Hematopoietic multipotent progenitor cell treated with erythropoietin and hydrocortisone succinate and interleukin-3 and kit ligand, for 17 days (in vitro differentiated cells): ENCODE measurements around the gene REG3G.
"Not testable (repeated sequence)": the region's sequence is repeated elsewhere in the genome, so short reads cannot be mapped to it uniquely, and the experiment has no call there.

Experiments
- DNase-seq: peaks from one replicate; pipeline ENCODE4 v3.0.0-alpha.2; 2015; ENCODE audit warnings: low spot score

REG3G gene

DNA sequence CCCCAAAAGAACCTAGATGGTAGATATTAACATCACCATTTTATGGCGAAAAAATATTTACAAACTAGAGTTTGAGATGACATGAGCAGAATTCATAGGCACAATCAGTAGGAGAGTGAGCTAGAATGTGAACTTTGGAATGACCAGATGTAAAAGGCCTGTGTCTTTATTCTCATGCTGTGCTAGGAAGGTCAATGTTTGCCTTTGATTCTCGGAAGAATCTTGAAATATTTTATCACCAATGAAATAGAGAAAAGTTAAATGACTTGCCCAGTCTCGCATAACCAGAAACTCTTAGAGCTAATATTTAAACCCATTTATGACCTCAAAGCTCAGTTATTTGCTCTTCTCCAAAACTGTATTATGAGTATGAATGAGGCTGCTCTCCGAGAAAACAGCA, 9.2 kb upstream of the REG3G start:
- no peak for DNase-seq

DNA sequence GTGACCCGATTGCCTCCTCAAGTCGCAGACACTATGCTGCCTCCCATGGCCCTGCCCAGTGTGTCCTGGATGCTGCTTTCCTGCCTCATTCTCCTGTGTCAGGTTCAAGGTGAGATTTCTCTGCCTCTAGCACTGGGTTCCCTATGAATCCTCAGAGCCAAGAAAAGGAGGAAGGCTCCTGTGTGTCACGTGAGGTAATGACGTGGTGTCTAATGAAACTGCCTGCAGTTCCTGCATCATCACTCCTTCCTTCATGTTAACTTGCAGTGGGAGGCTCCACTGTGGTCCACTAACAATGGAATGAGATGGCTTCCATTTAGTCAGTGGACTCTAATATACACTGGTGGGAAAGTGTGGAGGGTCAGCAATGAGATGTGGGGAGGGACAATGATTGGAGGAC, 559 bp downstream of the REG3G start:
- no peak for DNase-seq

DNA sequence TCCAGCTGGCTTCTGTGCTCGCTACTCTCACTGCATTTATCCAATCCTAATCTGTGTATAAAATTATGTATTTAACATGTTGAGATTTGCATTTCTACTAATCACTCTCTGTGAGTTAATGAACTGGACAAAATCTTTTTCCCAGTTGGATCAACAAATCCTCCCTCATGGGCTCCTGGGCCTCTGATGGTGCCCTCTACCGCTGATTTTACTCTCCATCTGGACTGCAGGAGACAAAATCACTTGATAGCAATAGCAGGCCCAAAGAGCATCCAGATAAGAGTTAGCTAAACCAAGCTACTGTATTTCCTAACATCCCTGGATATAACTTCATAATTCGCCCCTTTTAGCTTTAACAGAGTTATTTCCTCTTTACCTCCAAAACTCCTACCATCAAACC, 14.4 kb downstream of the REG3G start:
- no peak for DNase-seq

DNA sequence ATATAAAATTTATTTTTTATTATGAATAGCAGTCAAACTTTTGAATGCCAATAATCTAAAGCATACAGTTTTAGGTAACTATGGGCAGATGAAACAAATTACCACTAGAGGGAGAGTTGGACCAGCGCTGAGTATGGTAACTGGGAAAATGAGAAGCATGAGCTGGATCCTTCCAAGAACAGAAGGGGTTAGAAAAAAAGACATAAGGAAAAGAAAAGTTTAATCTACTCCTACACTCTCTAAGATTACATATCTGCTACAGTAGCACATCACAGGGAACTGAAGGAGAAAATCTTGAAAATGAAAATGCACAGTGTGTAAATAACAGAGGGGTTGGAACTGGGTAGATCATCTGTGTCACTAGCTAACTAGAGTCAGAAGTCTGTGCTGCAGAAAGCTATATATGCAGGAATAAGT, 15.5 kb downstream of the REG3G start:
- no peak for DNase-seq

DNA sequence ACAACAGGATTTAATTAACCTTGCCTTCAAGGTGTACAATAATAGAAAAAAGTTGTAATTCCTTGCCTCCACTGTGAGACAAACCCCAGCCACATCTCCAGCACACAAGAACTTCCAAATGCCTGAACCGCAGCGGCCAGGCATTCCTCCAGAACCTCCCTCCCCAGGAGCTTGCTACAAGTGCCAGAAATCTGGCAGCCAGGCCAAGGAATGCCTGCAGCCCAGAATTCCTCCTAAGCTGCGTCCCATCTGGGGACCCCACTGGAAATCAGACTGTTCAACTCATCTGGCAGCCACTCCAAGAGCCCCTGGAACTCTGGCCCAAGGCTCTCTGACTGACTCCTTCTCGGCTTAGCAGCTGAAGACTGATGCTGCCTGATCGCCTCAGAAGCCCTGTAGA, 28.0 kb downstream of the REG3G start:
- not testable (repeated sequence) for DNase-seq

DNA sequence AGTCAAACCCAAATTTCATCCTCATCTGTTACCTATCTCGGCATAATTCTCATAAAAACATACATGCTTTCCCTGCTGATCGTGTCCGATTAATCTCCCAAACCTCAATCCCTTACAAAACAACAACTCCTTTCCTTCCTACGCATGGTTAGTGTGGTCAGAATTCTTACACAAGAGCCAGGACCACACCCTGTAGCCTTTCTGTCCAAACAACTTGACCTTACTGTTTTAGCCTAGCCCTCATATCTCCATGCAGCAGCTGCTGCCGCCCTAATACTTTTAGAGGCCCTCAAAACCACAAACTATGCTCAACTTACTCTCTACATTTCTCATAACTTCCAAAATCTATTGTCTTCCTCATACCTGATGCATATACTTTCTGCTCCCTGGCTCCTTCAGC, 29.3 kb downstream of the REG3G start:
- not testable (repeated sequence) for DNase-seq

DNA sequence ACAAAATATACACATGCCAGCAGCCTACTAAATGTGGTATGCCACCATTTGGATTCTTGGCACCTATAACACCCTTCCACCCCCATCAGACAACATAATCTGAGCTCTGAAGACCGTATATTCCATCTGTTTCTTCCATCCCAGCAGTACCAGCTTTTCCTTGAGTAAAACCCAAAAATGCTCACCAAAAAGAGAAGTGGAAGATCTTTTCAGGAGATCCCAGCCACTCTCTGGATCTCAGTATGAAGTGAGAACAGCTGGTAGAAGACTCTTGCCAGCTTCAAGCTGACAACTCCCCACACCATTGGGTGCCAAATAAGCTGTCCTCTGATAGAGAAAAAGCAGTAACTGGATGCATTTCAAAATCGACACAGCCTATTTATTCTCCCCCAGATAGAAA, 39.7 kb downstream of the REG3G start:
- DNase-seq = no peak

DNA sequence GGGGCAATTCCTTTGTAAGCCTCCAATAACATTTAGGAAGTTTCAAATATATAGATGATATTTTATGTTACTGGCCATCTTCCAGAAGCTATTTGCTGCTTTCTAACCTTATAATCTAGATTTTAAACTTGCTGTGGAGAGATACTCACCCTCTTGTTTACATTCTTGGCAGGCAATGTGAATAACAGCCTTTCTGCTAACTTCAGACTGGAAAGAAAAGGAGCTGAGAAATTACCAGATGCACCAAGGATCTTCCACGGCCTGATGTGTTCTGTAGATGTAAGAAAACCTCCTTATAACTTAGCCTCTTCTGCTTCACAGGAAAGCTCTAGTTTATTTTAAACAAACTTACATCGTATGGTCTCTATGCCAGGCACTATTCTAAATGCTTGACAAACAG, 45.6 kb downstream of the REG3G start:
- DNase-seq = no peak
